DND-41 (cell line): ENCODE results near the gene GTF2H4.
"Not testable (repeated sequence)": the region's sequence is repeated elsewhere in the genome, so short reads cannot be mapped to it uniquely, and the experiment has no call there.

Experiments used
- ATAC-seq: fragments of 200-7000 bp; cut with Tn5 transposase; 3 replicates; pipeline ENCODE4 v1.9.1; 2021; ENCODE audit warnings: low read depth; ENCODE audit not compliant: insufficient read depth
- DNase-seq: peaks from one replicate; pipeline ENCODE4 v3.0.0-alpha.2; 2020
- H2AFZ ChIP-seq: 2 replicates; pipeline ENCODE4 v1.6.0; 2012; ENCODE audit warnings: low read depth, low read length
- H3K27ac ChIP-seq: 2 replicates; pipeline ENCODE4 v1.5.1; 2012; ENCODE audit warnings: low read length, inconsistent platforms
- H3K27me3 ChIP-seq: fragments of 200-600 bp; sonication (generic); 2 replicates; pipeline ENCODE4 v1.6.0; 2012; ENCODE audit warnings: low read length, mild to moderate bottlenecking, inconsistent platforms; ENCODE audit not compliant: insufficient read depth, poor library complexity
- H3K36me3 ChIP-seq: 2 replicates; pipeline ENCODE4 v1.5.1; 2012; ENCODE audit warnings: low read length, inconsistent platforms; ENCODE audit not compliant: insufficient read depth
- H3K4me1 ChIP-seq: 2 replicates; pipeline ENCODE4 v1.5.1; 2012; ENCODE audit warnings: mild to moderate bottlenecking, low read length; ENCODE audit not compliant: insufficient read depth
- H3K4me2 ChIP-seq: 2 replicates; pipeline ENCODE4 v1.6.0; 2012; ENCODE audit warnings: mild to moderate bottlenecking, moderate library complexity, low read length, inconsistent platforms; ENCODE audit not compliant: insufficient read depth
- H3K4me3 ChIP-seq, 2 experiments: fragments of 200-600 bp in 1 of 2; shearing (Covaris generic) in 1 of 2; 2 replicates each; pipeline ENCODE4 v1.5.1; 2012 to 2016; ENCODE audit warnings: inconsistent platforms in 2 of 2, low read length in 2 of 2, mild to moderate bottlenecking in 2 of 2, low read depth in 1 of 2, moderate library complexity in 1 of 2
- H3K79me2 ChIP-seq: 2 replicates; pipeline ENCODE4 v1.6.0; 2012; ENCODE audit warnings: low read length, inconsistent platforms; ENCODE audit not compliant: insufficient read depth
- H3K9ac ChIP-seq: 2 replicates; pipeline ENCODE4 v1.6.0; 2012; ENCODE audit warnings: low read depth, mild to moderate bottlenecking, inconsistent platforms, low read length, moderate library complexity
- H3K9me3 ChIP-seq: 2 replicates; pipeline ENCODE4 v1.5.1; 2012; ENCODE audit warnings: low read length, moderate library complexity, mild to moderate bottlenecking, inconsistent platforms; ENCODE audit not compliant: insufficient read depth, severe bottlenecking
- H4K20me1 ChIP-seq: 2 replicates; pipeline ENCODE4 v1.6.0; 2012; ENCODE audit warnings: low read length; ENCODE audit not compliant: insufficient read depth
- CTCF ChIP-seq: IDR thresholded peaks from 2 replicates; pipeline ENCODE4 v1.5.1; 2012; ENCODE audit warnings: borderline replicate concordance, low read length, moderate library complexity, mild to moderate bottlenecking; ENCODE audit not compliant: poor library complexity, severe bottlenecking; ENCODE audit errors: extremely low read depth
- EZH2 ChIP-seq: IDR thresholded peaks from 3 replicates; pipeline ENCODE4 v1.6.1; 2012; ENCODE audit warnings: borderline replicate concordance, low read depth, mild to moderate bottlenecking, moderate library complexity, low read length, inconsistent platforms; ENCODE audit not compliant: severe bottlenecking

GTF2H4 gene

DNA sequence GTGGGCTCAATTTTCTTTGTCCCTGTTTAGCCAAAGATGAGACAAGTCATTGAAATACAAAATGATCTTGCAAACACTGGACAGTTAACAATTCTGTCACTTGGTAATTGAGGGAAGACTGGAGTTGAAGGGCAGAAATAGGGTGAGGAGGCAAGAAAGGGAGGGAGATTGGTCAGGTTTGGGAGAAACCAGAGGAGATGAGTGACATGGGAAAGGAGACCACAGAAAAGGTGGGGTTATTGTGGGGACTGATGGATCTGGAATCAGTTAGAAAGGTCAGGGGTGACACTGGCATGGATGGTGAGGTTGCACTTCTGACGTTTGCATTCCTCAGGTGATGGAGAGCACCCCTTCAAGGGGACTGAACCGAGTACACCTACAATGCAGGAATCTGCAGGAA lies 693 bp downstream of the GTF2H4 start:
- peak overlapping the region; percentile 84 for H3K9ac ChIP-seq
- peak overlapping the region; percentile 96 for H2AFZ ChIP-seq
- peaks cover 43% of the 10 kb centered on the region for H3K36me3 ChIP-seq
- peak overlapping the region; percentile 95 to 97 for H3K4me3 ChIP-seq
- H3K4me2 ChIP-seq: peak overlapping the region; percentile 74
- H3K27me3 ChIP-seq: no peaks in the 10 kb centered on the region
- peaks cover 24% of the 10 kb centered on the region for H3K79me2 ChIP-seq
- peaks cover 35% of the 10 kb centered on the region for H3K4me1 ChIP-seq
- ATAC-seq: no peak
- TF ChIP-seq CTCF (no peak), EZH2 (no peak)
- peak overlapping the region; percentile 87 for H3K27ac ChIP-seq
- H3K9me3 ChIP-seq: no peaks in the 10 kb centered on the region
- no peaks in the 10 kb centered on the region for H4K20me1 ChIP-seq
- no peak for DNase-seq

GRCh38 chr6:30910473-30910872 lies 2.5 kb downstream of the GTF2H4 start:
- peaks cover 45% of the 10 kb centered on the region for H3K36me3 ChIP-seq
- H3K79me2 ChIP-seq: peaks cover 37% of the 10 kb centered on the region
- H4K20me1 ChIP-seq, DNase-seq, ATAC-seq, H3K4me3 ChIP-seq, H3K27me3 ChIP-seq, H2AFZ ChIP-seq, H3K4me2 ChIP-seq, H3K9ac ChIP-seq, H3K27ac ChIP-seq, H3K9me3 ChIP-seq: not testable (repeated sequence)
- H3K4me1 ChIP-seq: peaks cover 48% of the 10 kb centered on the region

DNA sequence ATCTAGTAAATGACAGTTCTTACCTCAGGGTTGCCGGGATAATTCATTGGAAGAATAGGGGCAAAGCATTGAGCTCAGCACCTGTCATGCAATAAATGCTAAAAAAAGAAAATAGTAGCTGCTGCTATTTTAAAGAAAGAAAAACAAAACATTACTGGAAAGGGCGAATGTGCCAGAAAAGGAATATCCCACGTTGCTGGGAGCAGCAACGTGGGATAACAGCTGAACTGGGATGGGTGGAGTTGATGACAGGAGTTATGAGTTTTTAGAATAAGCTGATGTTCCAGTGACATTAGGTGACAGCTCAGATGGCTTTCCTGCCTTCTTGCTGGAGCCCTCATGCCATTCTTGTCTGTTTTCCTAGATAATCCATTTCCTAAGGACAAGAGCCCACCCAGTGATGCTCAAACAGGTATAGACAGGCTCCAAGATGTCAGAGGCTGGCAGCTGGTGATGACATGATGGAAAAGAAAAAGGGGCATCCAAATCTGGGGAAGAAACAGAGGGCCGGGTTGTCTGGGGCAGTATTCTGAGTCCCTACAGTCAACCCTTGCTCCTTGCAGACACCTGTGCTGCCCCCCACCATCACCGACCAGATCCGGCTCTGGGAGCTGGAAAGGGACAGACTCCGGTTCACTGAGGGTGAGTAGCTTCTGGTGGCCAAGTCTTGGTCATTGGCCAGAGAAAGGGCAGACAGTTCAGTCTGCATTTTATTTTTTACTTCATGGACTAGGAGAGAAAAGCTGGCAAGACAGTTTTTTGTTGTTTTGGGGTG lies 4.9 kb downstream of the GTF2H4 start:
- H3K4me1 ChIP-seq: peaks cover 62% of the 10 kb centered on the region
- no peak overlapping the region for H3K4me2 ChIP-seq
- no peak overlapping the region; the same call in 1 of the 2 replicates for H3K27ac ChIP-seq
- DNase-seq: no peak
- H3K9ac ChIP-seq: no peak overlapping the region
- H3K27me3 ChIP-seq: no peaks in the 10 kb centered on the region
- H2AFZ ChIP-seq: no peak overlapping the region
- no peaks in the 10 kb centered on the region for H4K20me1 ChIP-seq
- H3K79me2 ChIP-seq: peaks cover 56% of the 10 kb centered on the region
- no peak for ATAC-seq
- no peaks in the 10 kb centered on the region for H3K9me3 ChIP-seq
- TF ChIP-seq EZH2: no peak
- H3K36me3 ChIP-seq: peaks cover 67% of the 10 kb centered on the region
- no peak overlapping the region for H3K4me3 ChIP-seq

GRCh38 chr6:30913721-30914075 lies 5.7 kb downstream of the GTF2H4 start:
- H3K27me3 ChIP-seq: no peaks in the 10 kb centered on the region
- no peaks in the 10 kb centered on the region for H3K9me3 ChIP-seq
- TF ChIP-seq EZH2 (no peak), CTCF (no peak)
- peaks cover 49% of the 10 kb centered on the region for H3K79me2 ChIP-seq
- DNase-seq (no peak), ATAC-seq (no peak)
- no peaks in the 10 kb centered on the region for H4K20me1 ChIP-seq
- peaks cover 59% of the 10 kb centered on the region for H3K4me1 ChIP-seq
- peak overlapping the region in 1 of 2 experiments; percentile 76; a peak in 3 of 4 replicates for H3K4me3 ChIP-seq
- peak overlapping the region; percentile 90 for H3K4me2 ChIP-seq
- H3K36me3 ChIP-seq: peaks cover 75% of the 10 kb centered on the region
- H2AFZ ChIP-seq: peak overlapping the region; percentile 62
- peak overlapping the region; percentile 82 for H3K9ac ChIP-seq
- H3K27ac ChIP-seq: peak overlapping the region; percentile 81
